HUES6 (cell line): ENCODE data around the gene MAFG.
A peak's percentile ranks its signal among the peaks of the same experiment; 100 is the strongest.

Experiments used
- H3K27ac ChIP-seq: 2 replicates; pipeline ENCODE4 v1.7.0; 2013; ENCODE audit warnings: low read depth, mild to moderate bottlenecking, low read length, inconsistent platforms
- H3K27me3 ChIP-seq: 2 replicates; pipeline ENCODE4 v1.6.1; 2013; ENCODE audit warnings: low read length; ENCODE audit not compliant: control insufficient read depth, insufficient read depth
- H3K36me3 ChIP-seq: 2 replicates; pipeline ENCODE4 v1.6.1; 2013; ENCODE audit warnings: low read length; ENCODE audit not compliant: control insufficient read depth, insufficient read depth
- H3K4me1 ChIP-seq: 2 replicates; pipeline ENCODE4 v1.6.1; 2013; ENCODE audit warnings: low read length; ENCODE audit not compliant: control insufficient read depth, insufficient read depth
- H3K4me3 ChIP-seq: 2 replicates; pipeline ENCODE4 v1.5.1; 2013; ENCODE audit warnings: low read depth, low read length
- H3K9ac ChIP-seq: one replicate; pipeline ENCODE4 v1.6.1; 2013; ENCODE audit warnings: mild to moderate bottlenecking, low read length
- H3K9me3 ChIP-seq: 2 replicates; pipeline ENCODE4 v1.6.1; 2013; ENCODE audit warnings: low read depth, low read length; ENCODE audit not compliant: control insufficient read depth, insufficient read depth

Gene MAFG

DNA sequence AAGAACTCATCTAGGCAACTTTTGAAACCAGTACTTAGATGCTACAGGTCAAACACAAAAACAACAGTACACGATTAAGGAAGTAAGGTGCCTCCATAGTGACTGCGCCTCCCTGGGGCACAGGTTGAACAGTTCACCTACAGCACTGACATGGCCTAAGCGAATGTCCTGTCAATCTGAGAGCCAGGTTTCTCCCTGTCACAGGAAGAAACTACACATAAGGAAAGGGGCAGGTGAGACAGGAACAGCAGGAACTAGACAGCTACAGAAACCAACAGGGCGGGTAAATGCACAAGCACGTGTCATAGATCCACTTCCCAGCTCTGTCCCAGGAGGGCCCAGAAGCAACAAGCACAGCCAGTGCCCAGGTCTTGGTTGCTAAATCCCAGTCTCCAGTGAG is 48.4 kb downstream of the MAFG start:
- Histone ChIP-seq H3K4me1 (no peaks in the 10 kb centered on the region), H3K27me3 (no peaks in the 10 kb centered on the region), H3K4me3 (no peak overlapping the region), H3K9me3 (no peaks in the 10 kb centered on the region), H3K27ac (no peak overlapping the region), H3K36me3 (peaks cover 44% of the 10 kb centered on the region), H3K9ac (no peak overlapping the region)

DNA sequence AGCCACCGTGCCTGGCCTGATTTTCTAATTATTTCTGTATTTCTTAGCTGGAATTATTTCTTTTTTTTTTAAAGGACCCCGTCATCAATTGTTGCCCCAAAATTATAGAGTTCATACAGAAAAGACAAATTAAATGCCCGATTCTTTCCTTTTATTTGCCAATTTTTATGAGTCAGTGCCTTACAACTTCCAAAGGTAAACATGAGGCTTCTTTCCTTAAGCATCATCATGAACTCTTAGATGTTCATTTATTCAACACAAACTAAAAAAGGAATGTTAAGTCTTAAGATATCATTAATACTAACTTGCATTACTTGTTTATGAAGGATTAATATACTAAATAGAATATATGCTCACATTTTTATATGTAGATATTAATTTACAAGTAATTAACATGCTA is 49.2 kb downstream of the MAFG start:
- no peak overlapping the region for H3K27ac ChIP-seq
- peaks cover 39% of the 10 kb centered on the region for H3K36me3 ChIP-seq
- H3K9me3 ChIP-seq: no peaks in the 10 kb centered on the region
- no peak overlapping the region for H3K9ac ChIP-seq
- no peaks in the 10 kb centered on the region for H3K27me3 ChIP-seq
- H3K4me1 ChIP-seq: no peaks in the 10 kb centered on the region
- no peak overlapping the region for H3K4me3 ChIP-seq

DNA sequence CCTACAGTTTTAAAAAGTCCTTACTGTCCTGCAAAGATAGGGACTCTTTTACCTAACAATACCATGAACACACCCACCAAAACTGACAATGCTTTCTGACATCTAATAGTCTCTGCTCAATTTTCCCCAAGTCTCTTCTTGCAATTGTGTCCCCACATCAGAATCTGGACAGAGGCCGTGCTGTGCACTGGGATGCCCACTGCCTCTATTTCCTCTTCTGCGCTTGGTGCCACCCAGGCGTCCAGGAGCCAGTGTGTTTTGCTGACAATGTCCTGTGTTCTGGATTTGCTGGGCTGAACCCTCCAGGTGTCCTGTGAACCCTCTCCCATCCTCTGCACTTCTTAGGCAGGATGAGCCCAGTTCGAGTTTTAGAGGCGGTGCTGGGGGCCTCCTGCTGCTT is 50.0 kb downstream of the MAFG start:
- H3K9ac ChIP-seq: no peak overlapping the region
- H3K27me3 ChIP-seq: no peaks in the 10 kb centered on the region
- H3K4me3 ChIP-seq: no peak overlapping the region
- H3K9me3 ChIP-seq: no peaks in the 10 kb centered on the region
- no peak overlapping the region for H3K27ac ChIP-seq
- no peaks in the 10 kb centered on the region for H3K4me1 ChIP-seq
- H3K36me3 ChIP-seq: peaks cover 36% of the 10 kb centered on the region

DNA sequence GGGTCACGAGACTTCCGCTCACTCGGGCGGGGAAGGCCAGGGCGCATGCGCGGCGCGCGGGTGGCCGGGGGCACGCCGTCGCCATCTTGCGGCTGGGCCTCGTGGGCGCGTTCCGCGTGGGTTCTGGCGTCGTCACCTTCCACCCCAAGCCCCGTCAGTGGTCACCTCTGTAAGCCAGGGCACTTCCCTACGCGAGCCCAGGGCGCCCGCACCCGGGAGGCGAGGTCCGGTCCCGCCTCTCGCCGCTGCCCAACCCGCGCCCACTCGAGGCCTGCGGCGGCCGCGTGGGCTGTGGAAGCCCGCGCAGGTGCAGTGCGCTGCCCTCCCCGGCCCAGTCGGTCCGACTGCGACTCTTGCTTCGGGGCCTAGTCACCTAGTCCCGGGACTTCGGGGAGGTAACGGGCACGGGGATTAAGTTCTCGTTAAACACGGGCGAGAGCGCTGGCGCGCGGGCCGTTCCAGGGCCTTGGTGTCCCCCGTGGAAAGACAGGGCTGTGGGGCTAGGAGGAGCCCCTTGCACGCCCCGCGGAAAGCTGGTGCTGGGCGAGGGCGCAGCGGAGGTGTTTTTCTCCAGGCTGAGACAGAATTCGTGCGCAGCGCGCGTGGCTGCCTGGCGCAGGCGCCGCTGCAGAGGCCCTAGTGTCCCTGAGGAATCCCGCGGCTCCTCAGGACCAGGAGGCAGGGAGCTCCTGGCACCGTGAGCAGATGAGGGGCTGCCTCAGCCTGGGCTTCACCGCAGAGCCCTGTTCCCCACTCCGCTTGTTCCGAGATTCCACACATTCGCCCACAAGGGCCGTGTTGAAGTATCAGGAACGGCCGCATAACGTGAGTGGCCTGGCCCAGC is 55.9 kb downstream of the MAFG start:
- Histone ChIP-seq H3K4me3 (peak overlapping the region; percentile 96), H3K9ac (peak overlapping the region; percentile 98), H3K36me3 (peaks cover 16% of the 10 kb centered on the region), H3K9me3 (no peaks in the 10 kb centered on the region), H3K4me1 (peaks cover 34% of the 10 kb centered on the region), H3K27me3 (no peaks in the 10 kb centered on the region), H3K27ac (peak overlapping the region; percentile 99)

DNA sequence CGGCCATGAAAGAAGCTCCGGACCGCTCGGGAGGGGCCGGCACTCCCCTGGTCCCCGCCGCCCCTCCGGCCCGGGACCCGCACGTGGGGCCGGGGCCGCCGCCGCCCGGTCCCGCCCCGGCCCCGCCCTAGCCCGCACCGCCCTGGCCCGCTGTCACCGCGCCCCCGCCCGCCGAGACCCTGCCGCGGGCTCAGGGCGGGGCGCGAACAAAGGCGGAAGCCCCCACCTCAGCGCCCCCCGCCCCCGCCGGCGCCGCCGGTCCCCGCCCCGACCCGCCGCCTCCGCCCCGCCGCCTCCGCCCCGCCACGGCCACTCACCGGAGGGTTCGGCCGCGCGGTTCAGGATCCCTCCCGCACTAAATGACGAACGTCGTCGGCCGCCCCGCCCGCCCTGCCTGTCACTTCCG is 56.6 kb downstream of the MAFG start, which contains the start of gene ARHGDIA:
Gene ARHGDIA (minus strand): TSS at position 357 of the 406 bp plus-strand sequence. CDS start 1,407 bp downstream, outside the sequence.
- H3K4me3 ChIP-seq: peak within 1 kb of the TSS; percentile 96
- H3K27me3 ChIP-seq: no peaks in the 10 kb centered on the region
- H3K36me3 ChIP-seq: peaks cover 21% of the 10 kb centered on the region
- no peaks in the 10 kb centered on the region for H3K9me3 ChIP-seq
- peaks cover 38% of the 10 kb centered on the region for H3K4me1 ChIP-seq
- peak within 1 kb of the TSS; percentile 98 for H3K9ac ChIP-seq
- peak within 1 kb of the TSS; percentile 99 for H3K27ac ChIP-seq

DNA sequence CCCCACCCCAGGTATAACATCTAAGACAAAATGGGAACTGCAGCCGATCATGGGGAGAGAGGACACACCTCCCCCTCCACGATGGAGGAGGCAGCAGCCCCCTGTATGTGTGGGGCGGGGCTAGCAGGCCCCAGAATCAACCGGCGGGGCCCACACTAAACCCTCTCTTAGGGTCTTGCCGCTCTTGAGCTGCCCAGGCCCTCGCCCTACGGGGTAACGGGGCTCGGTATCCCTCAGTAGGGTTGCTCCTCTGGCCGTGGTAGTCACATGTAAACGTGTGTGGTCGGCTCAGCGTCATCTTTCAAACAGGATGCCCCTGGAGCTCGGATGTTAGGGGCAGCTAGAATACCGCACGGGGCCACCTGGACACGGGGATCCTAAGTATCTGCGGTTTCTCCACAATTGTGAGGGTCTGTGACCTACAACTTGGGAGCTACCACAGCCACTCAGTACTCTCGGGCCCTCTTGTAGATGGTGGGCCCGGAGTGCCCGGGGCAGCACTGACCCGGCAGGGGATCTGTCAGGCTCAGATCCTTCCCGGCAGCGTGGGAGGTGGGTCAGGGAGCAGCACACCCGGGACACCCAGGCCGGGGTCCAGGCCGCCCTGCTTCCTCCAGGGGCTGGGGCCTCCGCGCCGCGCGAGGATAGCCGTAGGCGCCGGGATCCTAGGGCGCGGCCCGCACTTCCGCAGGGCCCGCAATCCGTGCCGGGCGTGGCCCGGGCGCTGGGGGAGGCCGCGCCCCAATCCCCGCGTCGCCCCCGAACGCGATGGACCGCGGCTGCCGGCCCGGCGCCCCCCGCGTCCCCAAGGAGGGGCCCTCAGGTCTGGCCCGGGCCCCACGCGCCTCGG is 57.2 kb downstream of the MAFG start:
- Histone ChIP-seq H3K9ac (peak overlapping the region; percentile 94), H3K27ac (peak overlapping the region; percentile 57; the same call in 1 of the 2 replicates), H3K9me3 (no peaks in the 10 kb centered on the region), H3K4me3 (peak overlapping the region; percentile 65), H3K4me1 (peaks cover 38% of the 10 kb centered on the region), H3K36me3 (peaks cover 27% of the 10 kb centered on the region), H3K27me3 (no peaks in the 10 kb centered on the region)

DNA sequence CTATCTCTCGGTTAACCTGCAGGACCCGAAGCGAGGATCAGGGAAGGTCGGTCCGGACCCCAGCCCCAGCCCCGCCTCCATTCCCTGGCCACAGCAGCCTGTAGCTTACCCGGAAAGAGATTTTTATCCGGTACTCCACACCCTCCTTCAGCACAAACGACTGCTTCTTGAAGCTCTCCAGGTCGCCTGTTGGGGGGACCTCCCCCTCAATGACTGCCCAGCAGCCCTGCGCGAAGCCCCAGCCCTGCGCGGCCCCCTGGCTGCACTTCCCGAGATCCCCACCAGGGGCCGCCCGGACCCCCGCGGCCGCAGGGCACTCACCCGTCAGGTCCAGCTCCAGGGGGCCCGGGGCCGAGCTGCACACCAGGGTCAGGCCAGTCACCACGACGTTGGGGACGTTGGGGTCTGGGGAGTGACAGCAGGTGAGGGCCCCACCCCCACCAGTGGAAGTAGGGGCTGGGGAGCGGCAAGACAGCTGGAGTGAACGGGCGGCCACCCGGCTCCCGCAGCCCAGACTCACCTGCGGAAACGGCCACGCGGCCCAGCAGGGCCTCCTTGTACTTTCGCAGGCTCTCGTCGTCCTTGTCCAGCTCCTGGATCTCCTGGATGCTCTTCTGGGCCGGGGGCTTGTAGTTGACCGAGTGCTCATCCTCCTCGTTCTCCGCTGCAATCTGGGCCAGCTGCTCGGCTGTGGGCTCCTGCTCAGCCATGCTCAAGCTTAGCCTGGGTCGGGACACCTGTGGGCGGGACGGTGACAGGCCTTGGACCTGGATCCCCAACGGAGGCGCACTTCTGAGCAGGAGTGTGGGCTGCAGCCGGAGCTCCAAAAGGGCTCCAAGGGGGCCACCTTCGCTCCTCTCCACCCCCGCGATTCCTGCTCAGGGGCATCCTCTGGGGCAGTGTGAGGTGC is 58.1 kb downstream of the MAFG start:
- peaks cover 38% of the 10 kb centered on the region for H3K4me1 ChIP-seq
- H3K36me3 ChIP-seq: peaks cover 34% of the 10 kb centered on the region
- H3K27me3 ChIP-seq: no peaks in the 10 kb centered on the region
- H3K9me3 ChIP-seq: no peaks in the 10 kb centered on the region
- peak overlapping the region; percentile 94 for H3K9ac ChIP-seq
- H3K27ac ChIP-seq: peak overlapping the region; percentile 74; the same call in 1 of the 2 replicates
- H3K4me3 ChIP-seq: peak overlapping the region; percentile 65

DNA sequence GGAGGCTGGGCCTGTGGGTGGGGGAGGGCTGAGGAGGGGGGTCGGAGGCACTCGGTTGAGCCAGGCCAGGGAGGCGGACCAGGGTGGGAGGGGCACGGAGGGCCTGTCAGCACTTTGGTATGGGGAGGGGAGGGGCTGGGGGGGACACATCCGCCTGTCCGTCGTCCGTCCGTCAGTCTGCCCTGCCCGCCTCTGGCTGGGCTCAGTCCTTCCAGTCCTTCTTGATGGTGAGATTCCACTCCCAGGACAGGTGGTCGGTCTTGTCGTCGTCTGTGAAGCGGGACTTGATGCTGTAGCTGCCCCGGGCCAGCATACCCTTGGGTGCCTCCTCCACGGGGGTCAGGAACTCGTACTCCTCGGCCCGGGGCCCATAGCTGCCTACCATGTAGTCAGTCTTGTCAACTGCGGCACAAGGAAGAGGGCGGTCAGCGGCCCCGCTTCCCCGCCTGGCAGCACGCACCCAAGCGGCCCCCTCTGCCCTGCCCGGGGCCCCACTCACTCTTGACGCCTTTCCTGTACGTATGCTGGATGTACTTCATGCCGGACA is 58.8 kb downstream of the MAFG start:
- H3K27me3 ChIP-seq: no peaks in the 10 kb centered on the region
- peaks cover 38% of the 10 kb centered on the region for H3K4me1 ChIP-seq
- H3K36me3 ChIP-seq: peaks cover 41% of the 10 kb centered on the region
- peak overlapping the region; percentile 74; the same call in 1 of the 2 replicates for H3K27ac ChIP-seq
- peak overlapping the region; percentile 67 for H3K9ac ChIP-seq
- no peaks in the 10 kb centered on the region for H3K9me3 ChIP-seq
- H3K4me3 ChIP-seq: peak overlapping the region; percentile 65
